Measurements from ENCODE around the gene FKBP7.
A peak's percentile ranks its signal among the peaks of the same experiment; 100 is the strongest.
"Not testable (repeated sequence)": the region's sequence is repeated elsewhere in the genome, so short reads cannot be mapped to it uniquely, and the experiment has no call there.

Gene FKBP7

GRCh38 chr2:178478439-178479274 is at the start of gene FKBP7:
FKBP7 (minus strand) TSS chr2:178478600; CDS start chr2:178478499, 101 bp downstream.
- peak; percentile 58 to 72 for DNase-seq (ENCODE audit: extremely low read depth in 1 of 2, low read depth in 1 of 2)

DNA sequence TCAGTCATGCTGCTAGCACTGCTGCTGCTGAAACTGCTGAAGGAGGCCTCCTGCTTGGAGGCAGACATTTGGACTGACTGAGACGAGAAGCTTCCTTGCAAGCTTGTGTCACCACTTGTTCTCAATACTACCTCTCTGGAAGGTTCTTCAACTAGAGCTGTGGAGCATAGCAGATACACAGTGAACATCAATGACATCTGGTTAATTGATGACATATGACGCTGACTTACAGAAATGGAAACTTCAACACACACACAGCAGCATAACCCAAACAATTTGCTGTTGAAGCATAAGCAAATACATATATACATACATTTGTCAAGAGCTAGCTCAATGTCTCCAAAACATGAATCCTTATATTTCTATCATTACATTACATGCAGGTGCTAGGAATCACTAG is 49.2 kb upstream of the FKBP7 start:
- DNase-seq (ENCODE audit: extremely low read depth in 1 of 2, low read depth in 1 of 2) = no peak

- no peak for DNase-seq (ENCODE audit: extremely low read depth in 1 of 2, low read depth in 1 of 2)
Observed at GRCh38 chr2:178526256-178526655, 47.9 kb upstream of the FKBP7 start.

DNA sequence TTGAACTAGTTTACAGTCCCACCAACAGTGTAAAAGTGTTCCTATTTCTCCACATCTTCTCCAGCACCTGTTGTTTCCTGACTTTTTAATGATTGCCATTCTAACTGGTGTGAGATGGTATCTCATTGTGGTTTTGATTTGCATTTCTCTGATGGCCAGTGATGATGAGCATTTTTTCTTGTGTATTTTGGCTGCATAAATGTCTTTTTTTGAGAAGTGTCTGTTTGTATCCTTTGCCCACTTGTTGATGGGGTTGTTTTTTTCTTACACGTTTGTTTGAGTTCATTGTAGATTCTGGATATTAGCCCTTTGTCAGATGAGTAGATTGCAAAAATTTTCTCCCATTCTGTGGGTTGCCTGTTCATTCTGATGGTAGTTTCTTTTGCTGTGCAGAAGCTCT is 47.1 kb upstream of the FKBP7 start:
- DNase-seq (ENCODE audit: extremely low read depth in 1 of 2, low read depth in 1 of 2) = not testable (repeated sequence)

GRCh38 chr2:178525010-178525409 is 46.6 kb upstream of the FKBP7 start:
- not testable (repeated sequence) for DNase-seq (ENCODE audit: extremely low read depth in 1 of 2, low read depth in 1 of 2)

DNA sequence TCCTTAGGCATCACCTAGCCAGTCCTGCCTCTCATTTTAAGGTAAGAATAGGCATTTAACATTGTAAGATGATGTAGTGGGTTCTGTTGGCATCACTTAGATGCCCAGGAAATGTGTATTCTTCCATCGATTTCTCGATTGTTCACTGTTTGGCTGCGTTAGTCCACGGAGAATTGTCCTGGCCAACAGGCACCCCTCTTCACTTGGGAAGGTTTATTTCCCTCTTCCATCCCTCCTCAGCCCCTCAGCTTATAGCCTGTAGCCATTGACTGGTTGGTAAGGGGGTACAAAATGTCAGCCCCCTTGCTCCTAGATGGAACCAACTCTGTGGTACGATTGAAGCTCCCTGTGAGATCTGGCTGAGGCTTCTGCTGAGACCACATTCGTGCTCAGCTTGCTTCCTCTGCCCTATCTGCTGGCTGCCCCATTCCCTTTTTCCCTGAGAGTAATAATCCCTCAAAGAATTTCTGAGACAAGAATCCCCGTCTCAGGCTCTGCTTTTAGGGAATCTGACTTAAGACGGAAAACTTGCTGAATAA is 45.3 kb upstream of the FKBP7 start:
- no peak for DNase-seq (ENCODE audit: extremely low read depth in 1 of 2, low read depth in 1 of 2)

DNA sequence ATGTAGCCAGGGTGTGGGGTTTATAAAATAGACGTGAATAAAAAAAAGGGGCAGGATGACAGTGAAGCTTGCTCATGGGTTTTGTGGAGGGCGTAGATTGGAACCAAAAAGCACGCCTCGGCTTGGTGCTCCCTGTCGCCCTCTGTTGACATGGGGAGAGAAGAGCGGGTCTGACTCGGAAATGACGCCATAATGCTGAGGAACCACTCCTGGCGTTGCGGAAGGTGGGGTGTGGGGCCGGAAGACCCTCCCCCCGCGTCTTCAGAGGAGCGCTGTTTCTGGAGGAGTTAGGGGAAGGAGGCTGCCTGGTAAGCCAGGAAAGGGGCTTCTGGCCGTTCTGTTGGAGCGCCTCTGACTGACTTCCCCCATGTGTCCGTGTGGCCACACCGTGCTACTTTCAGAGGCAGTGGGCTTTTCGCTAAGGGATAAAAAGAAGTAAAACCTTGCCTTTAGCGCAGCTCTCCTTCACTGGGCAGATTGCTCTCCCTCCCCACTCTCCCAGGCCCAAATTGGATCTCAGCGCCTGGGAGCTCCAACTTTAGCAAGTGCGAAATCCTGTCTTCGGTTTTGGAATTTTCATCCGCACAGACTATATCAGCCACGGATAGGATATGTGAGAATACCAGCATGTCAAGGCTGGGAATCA is 44.7 kb upstream of the FKBP7 start:
- DNase-seq (ENCODE audit: extremely low read depth in 1 of 2, low read depth in 1 of 2) = peak; percentile 61 to 67

DNA sequence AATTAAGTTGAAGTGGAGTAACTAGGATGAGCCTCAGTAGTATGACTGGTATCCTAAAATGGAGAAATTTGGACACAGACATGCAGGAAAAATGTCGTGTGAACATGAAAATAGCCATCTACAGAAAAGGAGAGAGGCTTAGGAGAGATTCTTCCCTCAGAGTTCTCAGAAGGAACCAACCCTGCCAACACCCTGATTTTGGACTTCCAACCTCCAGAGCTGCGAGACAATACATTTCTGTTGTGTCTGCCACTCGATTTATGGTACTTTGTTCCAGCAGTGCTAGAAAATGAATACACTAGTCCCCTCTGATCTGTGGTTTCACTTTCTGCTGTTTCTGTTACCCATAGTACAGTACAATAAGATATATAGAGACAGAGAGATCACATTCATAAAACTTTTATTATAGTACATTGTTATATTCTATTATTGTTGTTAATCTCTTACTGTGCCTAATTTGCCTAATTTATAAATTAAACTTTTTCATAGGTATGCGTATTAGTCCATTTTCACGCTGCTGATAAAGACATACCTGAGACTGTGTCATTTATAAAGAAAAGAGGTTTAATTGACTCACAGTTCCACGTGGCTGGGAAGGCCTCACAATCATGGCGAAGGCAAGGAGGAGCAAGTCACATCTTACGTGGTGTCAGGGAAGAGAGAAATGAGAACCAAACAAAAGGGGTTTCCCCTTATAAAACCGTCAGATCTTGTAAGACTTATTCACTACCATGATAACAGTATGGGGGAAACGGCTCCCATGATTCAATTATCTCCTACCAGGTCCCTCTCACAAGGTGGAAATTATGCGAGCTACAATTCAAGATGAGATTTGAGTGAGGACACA is 43.1 kb upstream of the FKBP7 start:
- peak in 1 of 2 donors; percentile 34 for DNase-seq (ENCODE audit: extremely low read depth in 1 of 2, low read depth in 1 of 2)

DNA sequence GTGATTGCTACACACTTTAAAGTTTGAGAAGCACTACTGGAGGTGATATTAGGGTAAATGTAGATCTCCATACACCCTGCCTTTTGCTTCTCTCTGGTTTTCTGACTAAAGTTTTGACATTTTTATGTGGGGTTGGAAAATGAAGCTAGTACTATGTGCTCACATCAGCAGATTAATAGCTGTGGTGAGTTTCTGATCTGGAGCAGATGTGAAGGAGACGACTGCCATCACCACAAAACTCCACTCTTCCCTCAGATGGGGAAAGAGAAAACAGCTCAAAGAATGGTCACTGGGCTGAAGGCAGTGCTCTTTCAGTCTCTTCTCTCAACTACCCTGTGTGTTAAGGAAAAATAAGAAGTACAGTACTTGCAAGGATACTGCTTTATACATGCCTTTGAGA is 39.1 kb upstream of the FKBP7 start:
- DNase-seq (ENCODE audit: extremely low read depth in 1 of 2, low read depth in 1 of 2) = no peak

DNA sequence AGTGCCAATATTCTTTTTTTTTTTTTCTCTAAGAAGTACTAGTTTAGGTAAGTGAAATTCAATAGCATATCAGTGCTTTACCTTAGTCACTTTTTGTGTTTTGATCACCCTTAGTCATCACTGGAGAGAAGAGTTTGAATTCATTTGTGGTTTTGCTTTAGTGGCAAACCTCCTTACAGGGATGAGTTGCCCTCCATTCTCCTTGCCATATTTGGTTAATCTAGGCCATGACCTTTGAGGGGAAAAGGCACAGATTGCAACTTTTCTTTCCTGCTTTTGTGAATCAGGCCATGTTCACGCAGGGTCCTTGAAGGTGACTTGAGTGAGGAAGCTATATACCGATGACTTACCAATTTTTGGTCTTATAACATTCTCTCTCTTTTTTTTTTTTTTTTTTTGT is 36.3 kb upstream of the FKBP7 start:
- peak in 1 of 2 donors; percentile 53 for DNase-seq (ENCODE audit: extremely low read depth in 1 of 2, low read depth in 1 of 2)

DNA sequence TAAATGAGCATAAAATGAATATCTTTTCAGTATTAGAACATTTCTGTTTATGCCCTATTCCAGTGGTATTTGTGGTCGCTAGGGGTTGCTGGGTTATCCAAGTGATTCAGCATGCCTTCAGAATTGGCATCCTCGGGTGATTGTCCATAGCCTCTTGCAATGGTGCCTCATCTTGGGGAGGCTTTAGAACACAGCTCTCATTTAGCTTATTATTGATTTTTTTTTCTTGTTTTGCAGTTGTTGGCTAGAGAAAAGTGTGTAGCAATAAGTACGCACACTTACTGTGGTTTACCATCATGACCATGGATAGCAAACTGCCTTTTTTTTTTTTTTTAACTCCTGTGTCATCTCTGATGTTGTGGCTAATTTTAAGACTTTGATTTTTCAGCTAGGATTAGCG is 35.5 kb upstream of the FKBP7 start:
- DNase-seq (ENCODE audit: extremely low read depth in 1 of 2, low read depth in 1 of 2) = no peak

- DNase-seq (ENCODE audit: extremely low read depth in 1 of 2, low read depth in 1 of 2) = no peak
Observed at GRCh38 chr2:178512484-178512883, 34.1 kb upstream of the FKBP7 start.

GRCh38 chr2:178510384-178510783 is 32.0 kb upstream of the FKBP7 start:
- no peak for DNase-seq (ENCODE audit: extremely low read depth in 1 of 2, low read depth in 1 of 2)

- no peak for DNase-seq (ENCODE audit: extremely low read depth in 1 of 2, low read depth in 1 of 2)
Observed at GRCh38 chr2:178508646-178509045, 30.2 kb upstream of the FKBP7 start.

GRCh38 chr2:178506949-178507348 is 28.5 kb upstream of the FKBP7 start:
- DNase-seq (ENCODE audit: extremely low read depth in 1 of 2, low read depth in 1 of 2) = no peak

GRCh38 chr2:178506524-178506923 is 28.1 kb upstream of the FKBP7 start:
- DNase-seq (ENCODE audit: extremely low read depth in 1 of 2, low read depth in 1 of 2) = no peak

GRCh38 chr2:178506101-178506500 is 27.7 kb upstream of the FKBP7 start:
- no peak for DNase-seq (ENCODE audit: extremely low read depth in 1 of 2, low read depth in 1 of 2)

DNA sequence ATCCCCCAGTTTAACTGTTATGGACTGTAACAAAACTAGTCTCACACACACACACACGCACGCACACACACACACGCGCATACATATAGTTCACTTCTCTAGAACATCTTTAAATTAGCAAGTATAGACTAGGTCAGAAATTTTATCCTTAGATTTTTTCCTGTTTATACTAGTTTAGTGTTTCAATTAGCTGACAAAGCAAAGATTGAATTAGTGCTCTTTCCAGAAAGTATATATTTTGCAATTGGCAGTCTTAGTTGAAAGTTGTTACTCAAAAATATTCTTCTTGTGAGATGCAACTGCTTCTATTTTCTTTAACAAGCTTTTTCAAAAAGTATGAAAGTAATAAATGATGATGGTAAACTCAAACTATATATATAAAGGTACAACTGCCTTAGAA is 24.4 kb upstream of the FKBP7 start:
- no peak for DNase-seq (ENCODE audit: extremely low read depth in 1 of 2, low read depth in 1 of 2)

GRCh38 chr2:178499640-178500039 is 21.2 kb upstream of the FKBP7 start:
- no peak for DNase-seq (ENCODE audit: extremely low read depth in 1 of 2, low read depth in 1 of 2)

- no peak for DNase-seq (ENCODE audit: extremely low read depth in 1 of 2, low read depth in 1 of 2)
Observed at GRCh38 chr2:178498137-178498536, 19.7 kb upstream of the FKBP7 start.

- no peak for DNase-seq (ENCODE audit: extremely low read depth in 1 of 2, low read depth in 1 of 2)
Observed at GRCh38 chr2:178496049-178496448, 17.6 kb upstream of the FKBP7 start.

All from stimulated activated CD8-positive, alpha-beta memory T cell treated with anti-CD3 and anti-CD28 coated beads, Interleukin-7, amount 100 ng/mL, for 48 hours (primary cell).